Measurements from ENCODE around the gene CPM.

- TF ChIP-seq CTCF (IDR thresholded peaks at IDR 0.05; ENCODE audit: low read length) (no peak), EZH2phosphoT487 (IDR thresholded peaks at IDR 0.05; ENCODE audit: low read length) (no peak)
Measured at GRCh38 chr12:68856510-68856909, 76.5 kb downstream of the CPM start.

All from MM.1S (cell line).